ENCODE measurements around the gene NLRP6.
A peak's percentile ranks its signal among the peaks of the same experiment; 100 is the strongest.

Gene NLRP6

DNA sequence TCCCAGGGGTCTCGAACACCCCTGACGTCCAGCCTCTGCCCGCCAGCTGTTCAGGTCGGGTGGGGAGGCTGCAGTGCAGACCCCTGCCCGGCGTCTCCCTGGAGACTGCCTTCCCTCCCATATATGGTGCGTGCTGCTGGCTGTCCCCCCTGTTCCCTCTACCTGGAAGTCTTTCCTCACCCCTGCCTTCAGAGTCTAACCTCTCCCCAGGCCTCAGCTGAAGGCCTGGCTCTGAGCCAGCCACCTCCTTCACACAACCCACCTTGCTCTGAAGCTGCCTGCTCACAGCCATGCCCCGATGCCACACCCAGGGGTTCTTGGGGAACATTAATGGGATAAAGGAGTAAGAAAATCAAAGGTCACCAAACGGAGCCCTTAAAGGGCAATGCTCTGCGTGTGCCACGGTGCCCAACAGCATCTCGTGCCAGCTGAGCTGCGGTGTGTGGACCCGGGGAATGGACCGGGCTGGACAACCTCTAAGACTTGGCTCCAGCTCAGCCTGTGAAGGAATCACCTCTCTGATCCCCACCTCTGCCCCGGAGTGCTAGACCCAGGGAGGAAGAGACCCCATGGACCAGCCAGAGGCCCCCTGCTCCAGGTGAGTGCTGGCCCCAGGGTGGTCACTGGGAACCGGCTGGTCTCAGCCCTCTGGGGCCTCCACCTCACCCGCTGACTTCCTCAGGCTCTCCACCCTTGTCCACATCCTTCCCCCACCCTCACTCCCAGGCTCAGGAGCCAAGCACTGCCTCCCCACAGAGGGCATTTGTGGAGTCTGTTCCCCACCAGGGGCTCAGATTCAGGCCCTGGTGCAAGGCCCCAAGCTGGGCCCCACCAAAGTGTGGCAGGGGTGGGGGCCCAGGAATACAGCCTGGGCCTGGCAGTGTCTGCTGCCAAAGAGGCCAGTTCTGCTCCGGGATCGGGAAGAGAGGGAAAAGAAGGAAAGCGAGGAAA is at the start of gene NLRP6:
TSS of gene NLRP6 (plus strand) at position 407 of the 951 bp plus-strand sequence. CDS start at position 570, 163 bp downstream.
- Histone ChIP-seq H3K27me3 (ENCODE audit: insufficient read depth, poor library complexity, severe bottlenecking) (peaks cover 67% of the 10 kb centered on the region), H3K4me1 (ENCODE audit: insufficient read depth, poor library complexity, severe bottlenecking) (no peaks in the 10 kb centered on the region), H3K4me3 (ENCODE audit: severe bottlenecking) (no peak within 1 kb of the TSS), H3K36me3 (ENCODE audit: low read depth) (no peaks in the 10 kb centered on the region), H3K27ac (ENCODE audit: poor library complexity, severe bottlenecking) (no peak within 1 kb of the TSS), H3K9me3 (ENCODE audit: severe bottlenecking) (peaks cover 9% of the 10 kb centered on the region)
- ATAC-seq (ENCODE audit: low read depth) (no peak), DNase-seq (ENCODE audit: low spot score) (no peak)
- TF ChIP-seq, protein P1, sequence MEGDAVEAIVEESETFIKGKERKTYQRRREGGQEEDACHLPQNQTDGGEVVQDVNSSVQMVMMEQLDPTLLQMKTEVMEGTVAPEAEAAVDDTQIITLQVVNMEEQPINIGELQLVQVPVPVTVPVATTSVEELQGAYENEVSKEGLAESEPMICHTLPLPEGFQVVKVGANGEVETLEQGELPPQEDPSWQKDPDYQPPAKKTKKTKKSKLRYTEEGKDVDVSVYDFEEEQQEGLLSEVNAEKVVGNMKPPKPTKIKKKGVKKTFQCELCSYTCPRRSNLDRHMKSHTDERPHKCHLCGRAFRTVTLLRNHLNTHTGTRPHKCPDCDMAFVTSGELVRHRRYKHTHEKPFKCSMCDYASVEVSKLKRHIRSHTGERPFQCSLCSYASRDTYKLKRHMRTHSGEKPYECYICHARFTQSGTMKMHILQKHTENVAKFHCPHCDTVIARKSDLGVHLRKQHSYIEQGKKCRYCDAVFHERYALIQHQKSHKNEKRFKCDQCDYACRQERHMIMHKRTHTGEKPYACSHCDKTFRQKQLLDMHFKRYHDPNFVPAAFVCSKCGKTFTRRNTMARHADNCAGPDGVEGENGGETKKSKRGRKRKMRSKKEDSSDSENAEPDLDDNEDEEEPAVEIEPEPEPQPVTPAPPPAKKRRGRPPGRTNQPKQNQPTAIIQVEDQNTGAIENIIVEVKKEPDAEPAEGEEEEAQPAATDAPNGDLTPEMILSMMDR (IDR thresholded peaks at IDR 0.05; ENCODE audit: poor library complexity, severe bottlenecking) = no peak

DNA sequence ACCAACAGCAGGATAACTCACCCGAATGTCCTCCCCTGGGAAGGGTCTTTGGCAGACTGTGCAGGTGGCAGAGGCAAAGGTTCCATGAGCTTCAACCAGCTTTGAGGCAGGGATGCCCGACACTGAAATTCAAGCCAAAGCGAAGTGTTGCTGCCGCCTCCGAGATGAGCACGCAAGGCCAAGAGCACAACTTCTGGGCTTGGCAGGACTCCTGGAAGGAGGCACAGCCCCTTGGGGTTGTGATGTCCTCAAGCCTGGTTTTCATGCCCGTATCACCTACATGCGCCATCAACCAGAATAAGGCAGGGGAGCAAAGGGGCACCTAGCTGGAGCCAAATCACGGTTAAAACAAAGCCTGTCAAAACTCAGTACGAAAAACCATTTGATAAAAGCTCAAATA is 47.8 kb upstream of the NLRP6 start:
- no peak overlapping the region for H3K4me3 ChIP-seq (ENCODE audit: severe bottlenecking)
- H3K36me3 ChIP-seq (ENCODE audit: low read depth) = peaks cover 8% of the 10 kb centered on the region
- H3K4me1 ChIP-seq (ENCODE audit: insufficient read depth, poor library complexity, severe bottlenecking) = no peaks in the 10 kb centered on the region
- H3K9me3 ChIP-seq (ENCODE audit: severe bottlenecking) = no peaks in the 10 kb centered on the region
- no peak for DNase-seq (ENCODE audit: low spot score)
- no peak for ATAC-seq (ENCODE audit: low read depth)
- no peak overlapping the region for H3K27ac ChIP-seq (ENCODE audit: poor library complexity, severe bottlenecking)
- H3K27me3 ChIP-seq (ENCODE audit: insufficient read depth, poor library complexity, severe bottlenecking) = no peaks in the 10 kb centered on the region
- TF ChIP-seq, protein P1 (IDR thresholded peaks at IDR 0.05; ENCODE audit: poor library complexity, severe bottlenecking) = no peak

DNA sequence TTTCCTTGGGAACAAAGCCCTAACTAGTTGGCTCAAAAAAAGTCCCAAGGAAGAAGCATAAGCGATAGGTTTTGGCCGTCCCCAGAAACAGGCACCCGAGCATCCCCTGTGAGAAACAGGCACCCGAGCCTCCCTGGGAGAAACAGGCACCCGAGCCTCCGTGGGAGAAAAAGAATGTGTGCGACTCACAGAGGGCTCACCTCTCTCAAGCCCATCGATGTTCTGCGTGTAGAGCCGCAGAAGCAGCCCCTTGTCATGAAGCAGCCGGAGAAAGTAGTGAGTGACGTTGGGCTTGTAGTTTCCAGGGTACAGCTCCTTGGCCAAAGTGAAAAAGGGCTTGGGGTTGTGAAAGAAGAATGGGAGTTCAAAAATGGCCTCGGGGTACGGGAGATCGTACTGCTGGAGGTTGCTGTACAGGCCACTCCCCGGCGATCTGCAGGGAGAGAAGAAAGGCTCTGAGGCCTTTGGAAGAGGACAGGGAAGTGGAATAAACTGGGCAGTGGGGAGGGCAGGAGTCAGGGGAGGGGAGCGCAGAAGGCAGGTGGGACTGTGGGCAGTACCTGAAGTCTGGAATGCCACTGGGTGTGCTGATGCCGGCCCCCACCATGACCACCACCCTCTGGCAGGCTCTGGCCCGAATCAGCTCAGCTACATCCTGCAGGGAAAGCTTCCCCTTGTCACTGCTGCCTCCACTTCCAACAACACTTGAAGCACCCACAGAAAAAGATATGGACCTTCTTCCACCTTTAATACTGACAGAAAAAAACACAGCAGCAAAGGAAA is 45.2 kb upstream of the NLRP6 start:
- ATAC-seq (ENCODE audit: low read depth) = no peak
- Histone ChIP-seq H3K27ac (ENCODE audit: poor library complexity, severe bottlenecking) (no peak overlapping the region), H3K4me1 (ENCODE audit: insufficient read depth, poor library complexity, severe bottlenecking) (peaks cover 3% of the 10 kb centered on the region), H3K27me3 (ENCODE audit: insufficient read depth, poor library complexity, severe bottlenecking) (no peaks in the 10 kb centered on the region), H3K4me3 (ENCODE audit: severe bottlenecking) (no peak overlapping the region), H3K9me3 (ENCODE audit: severe bottlenecking) (no peaks in the 10 kb centered on the region), H3K36me3 (ENCODE audit: low read depth) (peaks cover 9% of the 10 kb centered on the region)
- TF ChIP-seq, protein P1 (IDR thresholded peaks at IDR 0.05; ENCODE audit: poor library complexity, severe bottlenecking) = no peak
- DNase-seq (ENCODE audit: low spot score) = no peak

DNA sequence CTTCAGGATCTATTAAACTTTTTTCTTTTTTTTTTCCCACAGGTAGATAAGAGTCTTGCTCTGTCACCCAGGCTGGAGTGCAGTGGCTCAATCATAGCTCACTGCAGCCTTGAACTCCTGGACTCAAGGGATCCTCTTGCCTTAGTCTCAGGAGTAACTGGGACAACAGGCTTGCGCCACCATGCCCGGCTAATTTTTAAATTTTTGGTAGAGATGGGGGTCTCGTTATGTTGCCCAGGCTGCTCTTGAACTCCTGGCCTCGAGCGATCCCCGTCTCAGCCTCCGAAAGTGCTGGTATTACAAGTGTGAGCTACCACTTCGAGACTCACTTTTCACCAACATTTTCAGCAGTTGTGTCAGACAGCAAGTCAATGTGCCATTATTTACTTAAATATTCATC is 43.0 kb upstream of the NLRP6 start:
- H3K27me3 ChIP-seq (ENCODE audit: insufficient read depth, poor library complexity, severe bottlenecking) = no peaks in the 10 kb centered on the region
- DNase-seq (ENCODE audit: low spot score) (no peak), ATAC-seq (ENCODE audit: low read depth) (no peak)
- peaks cover 18% of the 10 kb centered on the region for H3K36me3 ChIP-seq (ENCODE audit: low read depth)
- peak overlapping the region; percentile 94 for H3K4me3 ChIP-seq (ENCODE audit: severe bottlenecking)
- H3K4me1 ChIP-seq (ENCODE audit: insufficient read depth, poor library complexity, severe bottlenecking) = peaks cover 11% of the 10 kb centered on the region
- H3K27ac ChIP-seq (ENCODE audit: poor library complexity, severe bottlenecking) = peak overlapping the region; percentile 77
- H3K9me3 ChIP-seq (ENCODE audit: severe bottlenecking) = no peaks in the 10 kb centered on the region
- TF ChIP-seq, protein P1 (IDR thresholded peaks at IDR 0.05; ENCODE audit: poor library complexity, severe bottlenecking) = no peak

All from RWPE2 (cell line).